HepG2 (cell line): ENCODE measurements around the gene SLC51B.

Experiments
- CREB1 ChIP-seq, 2 experiments: fragments of 450-650 bp in 1 of 2; IDR thresholded peaks; 2 replicates each; pipeline ENCODE4 v1.6.1; 2016 to 2017; ENCODE audit warnings: control low read depth in 1 of 2, mild to moderate bottlenecking in 1 of 2, missing compliant biosample characterization in 1 of 2, missing genetic modification characterization in 1 of 2
- CTCF ChIP-seq: sonication (generic); formaldehyde crosslinking; IDR thresholded peaks from 2 replicates; pipeline ENCODE4 v1.5.0; 2020; ENCODE audit warnings: mild to moderate bottlenecking, missing genetic modification reagents, moderate library complexity
- EZH2 ChIP-seq: conservative IDR thresholded peaks from 2 replicates; pipeline ENCODE4 v1.6.1; 2012; ENCODE audit warnings: mild to moderate bottlenecking, low read depth, low read length, moderate library complexity
- FOSL1 ChIP-seq: sonication (generic); formaldehyde crosslinking; IDR thresholded peaks from 2 replicates; pipeline ENCODE4 v1.9.0; 2021; ENCODE audit warnings: missing genetic modification reagents, borderline replicate concordance
- HBP1 ChIP-seq: IDR thresholded peaks from 2 replicates; pipeline ENCODE4 v1.6.1; 2016; ENCODE audit warnings: low read depth, control low read depth
- NAIF1 ChIP-seq: sonication (generic); formaldehyde crosslinking; IDR thresholded peaks from 2 replicates; pipeline ENCODE4 v1.5.0; 2020; ENCODE audit warnings: mild to moderate bottlenecking, missing genetic modification reagents, borderline replicate concordance
- NFE2L2 ChIP-seq: fragments of 150-350 bp; IDR thresholded peaks from 2 replicates; pipeline ENCODE4 v1.6.1; 2014; ENCODE audit warnings: low read length
- SOX13 ChIP-seq, 3 experiments: fragments of 450-650 bp in 1 of 3; sonication (generic) in 1 of 3; formaldehyde crosslinking in 1 of 3; IDR thresholded peaks in 2 of 3; conservative IDR thresholded peaks in 1 of 3; 2 replicates each; pipeline versions ENCODE4 v1.5.0 to v1.6.1; 2016 to 2020; ENCODE audit warnings: antibody characterized with exemption in 1 of 3, mild to moderate bottlenecking in 1 of 3, missing compliant biosample characterization in 1 of 3, missing genetic modification reagents in 1 of 3, moderate library complexity in 1 of 3
- TEAD2 ChIP-seq: sonication (generic); formaldehyde crosslinking; IDR thresholded peaks from 2 replicates; pipeline ENCODE4 v1.9.0; 2021; ENCODE audit warnings: missing genetic modification reagents
- ZNF766 ChIP-seq: sonication (generic); formaldehyde crosslinking; IDR thresholded peaks from 2 replicates; pipeline ENCODE4 v1.5.0; 2020; ENCODE audit warnings: missing genetic modification reagents, borderline replicate concordance
- ZNF777 ChIP-seq: sonication (generic); formaldehyde crosslinking; IDR thresholded peaks from 2 replicates; pipeline ENCODE4 v1.4.0; 2020; ENCODE audit warnings: missing genetic modification reagents

- TF ChIP-seq SOX13 (IDR thresholded peaks at IDR 0.05) (no peak), SOX13 (CRISPR knock-in tag; conservative IDR thresholded peaks at IDR 0.05 in 1 of 2, IDR thresholded peaks at IDR 0.05 in 1 of 2) (no peak), TEAD2 (CRISPR knock-in tag) (no peak), ZNF777 (CRISPR knock-in tag) (no peak), ZNF766 (CRISPR knock-in tag) (no peak), HBP1 (CRISPR knock-in tag) (no peak), CREB1 (IDR thresholded peaks at IDR 0.05) (no peak), CREB1 (CRISPR knock-in tag; IDR thresholded peaks at IDR 0.05) (no peak), NFE2L2 (no peak), NAIF1 (CRISPR knock-in tag) (no peak), EZH2 (no peak), FOSL1 (CRISPR knock-in tag) (no peak), CTCF (CRISPR knock-in tag) (no peak)
Observed at GRCh38 chr15:65041787-65042186, 3.4 kb upstream of the SLC51B start.
